ENCODE measurements around the gene MSMO1.
"Not testable (repeated sequence)": the region's sequence is repeated elsewhere in the genome, so short reads cannot be mapped to it uniquely, and the experiment has no call there.

Gene MSMO1

DNA sequence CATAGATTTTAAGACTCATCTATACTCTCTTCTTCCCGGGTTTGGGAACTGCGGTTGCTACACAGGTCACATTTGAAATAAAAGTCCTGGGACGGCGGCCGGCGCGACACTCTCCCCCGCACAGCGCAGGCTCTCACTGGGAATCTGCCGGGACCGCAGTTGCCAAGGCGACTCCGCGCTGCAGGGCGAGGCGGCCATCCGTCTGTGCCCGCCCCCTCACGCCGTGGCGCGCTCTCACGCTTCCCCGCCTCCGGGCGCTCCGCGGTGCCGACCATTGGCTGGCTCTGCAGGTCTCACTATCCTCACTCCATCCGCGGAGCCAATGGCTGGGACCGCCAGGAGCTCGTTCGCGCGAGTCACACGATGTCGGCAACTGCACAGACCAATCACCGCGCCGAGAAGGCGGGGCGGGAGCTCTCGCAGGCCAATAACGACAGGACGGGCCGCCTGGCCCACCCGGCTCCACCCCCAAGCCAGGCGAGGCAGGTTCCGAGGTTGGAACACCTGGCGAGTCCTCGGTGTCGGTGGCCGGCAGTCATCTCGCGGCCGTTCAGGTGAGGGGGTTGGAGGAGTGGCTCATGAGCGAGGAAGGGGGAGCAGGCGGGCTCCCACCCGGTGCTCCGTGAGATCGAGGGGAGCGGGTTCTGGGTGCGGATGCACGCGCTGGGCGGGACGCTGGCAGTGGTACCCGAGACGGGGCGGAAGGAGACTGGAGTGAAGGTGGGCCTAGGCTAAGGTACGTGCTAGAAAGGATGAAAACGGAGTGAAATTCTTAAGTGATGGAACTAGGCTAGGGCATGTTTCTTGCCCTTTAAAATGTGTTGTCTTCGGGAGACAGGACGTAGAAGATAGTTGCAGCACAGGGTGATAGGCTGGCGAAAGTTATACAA lies at the start of gene MSMO1:
Gene MSMO1 (plus strand): TSS at position 459 of the 890 bp plus-strand sequence. CDS start 5,702 bp downstream, outside the sequence.
- FAIRE-seq (peak; percentile 65), DNase-seq (ENCODE audit: low spot score) (peak; percentile 96)

- FAIRE-seq, result not testable (repeated sequence)
Measured at GRCh38 chr4:165279531-165279930, 47.9 kb upstream of the MSMO1 start.

GRCh38 chr4:165284697-165285096 lies 42.8 kb upstream of the MSMO1 start:
- DNase-seq (ENCODE audit: low spot score); FAIRE-seq: not testable (repeated sequence)

More at GRCh38 chr4:165279531-165279930, 47.9 kb upstream of the MSMO1 start:
- not testable (repeated sequence) for DNase-seq (ENCODE audit: low spot score)

DNA sequence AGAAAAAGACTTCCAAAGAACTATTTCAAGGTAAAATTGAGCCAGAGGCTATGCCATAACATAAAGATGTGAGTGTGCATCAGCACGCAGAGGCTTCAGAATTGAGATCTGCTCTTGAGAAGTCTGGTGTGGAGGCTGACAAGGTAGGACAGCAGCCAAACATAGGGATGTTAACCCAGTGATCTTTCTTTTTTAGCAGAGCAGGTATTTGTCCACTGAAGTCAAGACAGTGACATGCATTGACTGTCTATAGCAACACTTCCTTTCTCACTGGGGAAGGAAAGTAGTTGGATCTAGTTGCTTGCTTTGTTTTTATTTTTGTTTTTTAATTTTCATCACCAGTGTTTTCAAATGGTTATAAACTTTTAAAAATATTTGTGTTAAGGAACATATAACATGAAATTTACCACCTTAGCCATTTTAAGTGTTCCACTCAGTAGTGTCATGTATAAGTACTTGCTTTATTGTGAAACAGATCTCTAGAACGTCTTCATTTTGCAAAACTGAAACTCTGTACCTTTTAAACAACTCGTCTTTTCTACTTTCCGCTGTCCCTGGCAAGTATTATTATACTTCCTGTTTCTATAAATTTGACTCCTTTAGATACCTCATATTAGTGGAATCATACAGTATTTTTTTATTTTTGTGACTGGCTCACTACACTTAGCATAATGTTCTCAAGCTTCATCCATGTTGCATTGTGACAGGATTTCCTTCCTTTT lies 40.7 kb upstream of the MSMO1 start:
- not testable (repeated sequence) for DNase-seq (ENCODE audit: low spot score); FAIRE-seq

GRCh38 chr4:165288226-165288625 lies 39.2 kb upstream of the MSMO1 start:
- DNase-seq (ENCODE audit: low spot score) (no peak), FAIRE-seq (no peak)

- DNase-seq (ENCODE audit: low spot score) (no peak), FAIRE-seq (no peak)
Measured at GRCh38 chr4:165288639-165289422, 38.6 kb upstream of the MSMO1 start.

DNA sequence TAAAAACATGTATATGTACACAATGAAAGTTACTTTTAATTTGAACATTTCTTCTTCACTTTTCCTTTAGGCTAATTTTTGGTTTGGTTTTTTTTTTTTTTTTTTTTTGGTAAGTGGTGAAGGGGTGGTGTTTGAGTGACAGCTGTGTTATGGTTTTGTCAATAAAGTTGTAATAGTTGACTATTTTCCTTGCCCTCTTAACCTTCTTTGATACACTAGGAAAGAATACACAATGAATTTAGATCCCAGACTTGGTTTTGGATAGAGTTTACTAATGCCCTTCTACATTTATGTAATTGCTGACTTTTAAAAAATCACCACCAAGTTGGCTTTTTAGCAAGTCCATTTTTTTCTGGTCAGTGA lies 38.1 kb upstream of the MSMO1 start:
- no peak for FAIRE-seq
- DNase-seq (ENCODE audit: low spot score), result no peak

- DNase-seq (ENCODE audit: low spot score) (no peak), FAIRE-seq (no peak)
Measured at GRCh38 chr4:165293061-165293460, 34.4 kb upstream of the MSMO1 start.

- FAIRE-seq (no peak), DNase-seq (ENCODE audit: low spot score) (no peak)
Measured at GRCh38 chr4:165293927-165294649, 33.4 kb upstream of the MSMO1 start.

- FAIRE-seq, result no peak
- no peak for DNase-seq (ENCODE audit: low spot score)
Measured at GRCh38 chr4:165294907-165295306, 32.6 kb upstream of the MSMO1 start.

GRCh38 chr4:165297626-165298025 lies 29.8 kb upstream of the MSMO1 start:
- FAIRE-seq, result no peak
- DNase-seq (ENCODE audit: low spot score), result no peak

GRCh38 chr4:165299399-165300060 lies 27.9 kb upstream of the MSMO1 start:
- DNase-seq (ENCODE audit: low spot score) (no peak), FAIRE-seq (no peak)

DNA sequence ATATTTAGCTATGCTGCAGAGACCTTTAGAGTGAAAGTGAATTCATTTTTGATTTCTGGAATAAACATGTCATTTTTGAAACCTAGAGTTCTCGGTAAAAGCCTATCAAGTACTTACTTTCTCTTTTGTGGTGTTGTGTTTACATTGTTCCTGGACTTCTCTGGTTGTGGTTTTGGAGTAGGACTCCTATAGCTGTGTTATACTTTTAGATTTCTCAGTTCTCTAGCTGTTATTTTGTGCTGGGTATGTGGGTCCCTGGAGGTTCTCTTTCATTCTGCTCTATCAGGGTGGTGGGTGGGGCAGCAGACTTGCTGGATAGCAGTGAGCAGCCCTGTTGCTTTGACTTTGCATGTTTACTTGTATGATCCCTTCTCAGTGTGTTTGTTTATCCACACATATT lies 25.6 kb upstream of the MSMO1 start:
- FAIRE-seq, result no peak
- DNase-seq (ENCODE audit: low spot score), result no peak

DNA sequence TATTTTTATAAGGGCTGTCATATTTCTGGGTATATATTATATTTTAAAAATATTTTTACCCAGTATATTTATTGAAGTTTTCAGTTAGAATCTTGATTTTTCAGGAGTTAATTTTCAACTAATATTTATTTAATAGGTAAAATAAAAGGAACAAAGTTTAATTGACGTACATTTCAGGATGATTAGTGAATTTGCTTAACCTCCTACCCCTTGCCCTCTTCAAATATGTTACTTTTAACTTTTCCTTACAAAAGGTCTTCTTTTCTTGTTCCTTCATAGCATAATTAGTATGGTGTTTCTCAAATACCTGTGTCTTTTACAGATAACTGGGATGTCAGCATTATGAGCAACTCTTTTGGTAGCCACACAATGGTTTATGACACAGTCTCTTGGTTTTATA lies 24.8 kb upstream of the MSMO1 start:
- FAIRE-seq (no peak), DNase-seq (ENCODE audit: low spot score) (no peak)

- no peak for FAIRE-seq
Measured at GRCh38 chr4:165308166-165308565, 19.3 kb upstream of the MSMO1 start.

GRCh38 chr4:165308606-165309005 lies 18.9 kb upstream of the MSMO1 start:
- FAIRE-seq (no peak), DNase-seq (ENCODE audit: low spot score) (no peak)

More at GRCh38 chr4:165308166-165308565, 19.3 kb upstream of the MSMO1 start:
- no peak for DNase-seq (ENCODE audit: low spot score)

DNA sequence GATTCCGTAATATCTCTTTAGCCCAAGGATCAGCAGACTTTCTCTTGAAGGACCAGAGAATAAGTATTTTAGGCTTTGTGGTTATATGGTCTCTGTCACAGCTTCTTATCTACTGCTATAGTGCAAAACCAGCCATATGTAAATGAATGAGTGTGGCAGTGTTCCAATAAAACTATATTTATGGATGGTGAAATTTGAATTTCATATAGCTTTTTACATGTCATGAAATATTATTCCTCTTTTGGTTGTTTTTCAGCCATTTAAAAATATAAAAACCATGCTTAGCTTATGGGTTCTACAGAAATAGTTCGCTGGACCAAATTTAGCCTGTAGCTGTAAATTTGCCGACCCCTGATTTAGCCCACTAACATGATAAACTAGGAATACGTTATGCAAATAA lies 18.0 kb upstream of the MSMO1 start:
- FAIRE-seq (no peak), DNase-seq (ENCODE audit: low spot score) (no peak)

DNA sequence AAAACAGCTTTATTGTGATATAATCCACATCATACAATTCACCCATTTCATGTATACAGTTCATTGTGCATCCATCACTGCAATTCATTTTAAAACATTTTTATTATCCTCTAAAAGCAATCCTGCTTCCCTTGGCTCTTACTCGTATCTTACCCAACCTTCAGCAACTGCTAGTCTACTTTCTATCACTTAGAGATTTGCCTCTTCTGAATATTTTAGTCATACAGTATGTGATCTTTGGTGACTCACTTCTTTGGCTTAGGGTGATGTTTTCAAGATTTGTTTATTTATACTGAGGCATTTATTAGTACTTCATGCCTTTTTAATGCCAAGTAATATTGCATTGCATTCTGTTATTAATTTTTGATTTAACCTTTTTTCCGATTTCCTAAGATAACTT lies 15.0 kb upstream of the MSMO1 start:
- FAIRE-seq, result no peak
- no peak for DNase-seq (ENCODE audit: low spot score)

DNA sequence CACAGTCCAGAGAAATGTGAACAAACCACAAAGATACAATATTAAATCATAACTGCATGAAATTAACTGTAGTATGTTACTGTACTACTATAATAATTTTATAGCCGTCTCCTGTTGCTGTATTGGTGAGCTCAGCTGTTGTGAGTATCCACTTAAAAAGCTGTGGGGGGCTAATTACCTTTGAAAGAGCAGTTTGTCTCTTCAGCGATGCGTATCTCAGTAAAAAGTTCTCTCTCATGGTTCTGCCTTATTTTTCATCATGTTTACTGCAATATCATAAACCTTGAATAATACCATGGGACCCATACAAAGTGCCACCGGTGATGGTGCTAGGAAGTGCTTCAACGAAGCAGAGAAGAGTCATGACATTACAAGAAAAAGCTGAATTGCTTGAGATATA lies 8.4 kb upstream of the MSMO1 start:
- FAIRE-seq (no peak), DNase-seq (ENCODE audit: low spot score) (no peak)

DNA sequence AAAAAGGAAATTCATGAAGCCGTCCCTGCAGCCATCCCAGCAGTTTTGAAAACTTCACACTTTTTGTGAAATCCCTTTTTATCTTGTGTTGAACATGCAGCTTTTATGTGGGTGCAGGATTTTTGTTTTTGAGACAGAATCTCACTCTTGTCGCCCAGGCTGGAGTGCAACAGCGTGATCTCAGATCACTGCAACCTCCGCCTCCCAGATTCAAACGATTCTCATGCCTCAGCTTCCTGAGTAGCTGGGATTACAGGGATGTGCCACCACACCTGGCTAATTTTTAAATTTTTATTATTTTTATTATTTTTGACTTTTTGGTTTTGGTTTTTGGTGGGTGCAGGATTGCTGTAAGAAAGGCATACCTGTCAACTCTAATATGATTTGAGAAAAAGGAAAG lies 8.0 kb upstream of the MSMO1 start:
- FAIRE-seq, result no peak
- DNase-seq (ENCODE audit: low spot score), result no peak
